Liver (tissue), 3 donors: ENCODE results near the gene RABL2B.
"Not testable (repeated sequence)": the region's sequence is repeated elsewhere in the genome, so short reads cannot be mapped to it uniquely, and the experiment has no call there.

Experiments used
- CTCF ChIP-seq: fragments of 150-350 bp; IDR thresholded peaks from 2 replicates; pipeline ENCODE4 v1.5.1; 2017; ENCODE audit warnings: improper control_type of control experiment, low read depth, low read length; ENCODE audit not compliant: missing input control
- RAD21 ChIP-seq, 2 donors: IDR thresholded peaks; 2 replicates each; pipeline ENCODE4 v1.6.1; 2016; ENCODE audit warnings: antibody characterized with exemption in 2 of 2, mild to moderate bottlenecking in 2 of 2
- YY1 ChIP-seq: IDR thresholded peaks from 2 replicates; pipeline ENCODE4 v1.6.1; 2016; ENCODE audit warnings: antibody characterized with exemption, mild to moderate bottlenecking
- ZBTB33 ChIP-seq: IDR thresholded peaks from 2 replicates; pipeline ENCODE4 v1.6.1; 2016; ENCODE audit warnings: antibody characterized with exemption
- donor health status: healthy.
- donor health status: healthy.

DNA sequence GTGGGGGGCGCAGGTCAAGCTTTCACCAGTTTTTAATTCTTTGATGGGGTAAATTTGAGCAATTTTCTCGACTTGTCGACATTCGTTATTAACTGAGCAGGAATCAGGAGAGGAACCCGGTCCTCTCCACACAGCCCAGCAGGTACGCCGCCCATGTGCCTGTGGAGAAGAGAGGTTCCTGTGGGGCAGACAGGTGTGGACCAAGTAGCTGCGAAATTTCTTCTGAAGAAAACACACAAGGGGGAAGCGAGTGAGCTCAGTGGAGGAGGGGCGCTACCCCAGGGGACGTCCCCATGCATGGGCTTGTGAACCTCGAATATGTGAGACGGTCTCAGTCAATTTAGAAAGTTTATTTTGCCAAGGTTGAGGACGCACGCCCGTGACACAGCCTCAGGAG lies 442 bp upstream of the RABL2B start:
- not testable (repeated sequence) for TF ChIP-seq CTCF; ZBTB33; RAD21 (IDR thresholded peaks at IDR 0.05); YY1
